Panc1 (cell line): Measurements from ENCODE around the gene TMOD3. TPM values are rescaled to one million over a fixed set of nuclear protein-coding genes. Genes with fewer than 3 reads are reported as not detected.

Source experiments
- ATAC-seq: fragments of 200-7000 bp; cut with Tn5 transposase; 2 replicates; pipeline ENCODE4 v1.9.1; 2020; ENCODE audit warnings: mild to moderate bottlenecking, moderate library complexity
- BruUV-seq: library from RNA; stranded (reverse); fragments of 400-500 nt; replicated peaks from 2 replicates; lab custom pipeline; 2021; lab: Mats Ljungman, UMichigan
- CTCF ChIA-PET: fragments of 300-600 bp; sonication (Branson Sonifier 250); formaldehyde crosslinking; loops from one replicate; lab custom pipeline; 2022; ENCODE audit warnings: antibody characterized with exemption; lab: Charles Lee
- POLR2A ChIA-PET: fragments of 300-600 bp; sonication (Branson Sonifier 250); formaldehyde crosslinking; loops from one replicate; lab custom pipeline; 2022; ENCODE audit warnings: antibody characterized with exemption; lab: Charles Lee
- DNase-seq: peaks from one replicate; pipeline ENCODE4 v3.0.0-alpha.2; 2010; ENCODE audit warnings: low read depth, low spot score
- H3K27ac ChIP-seq: 2 replicates; pipeline ENCODE4 v1.5.1; 2011; ENCODE audit warnings: mild to moderate bottlenecking, low read length, inconsistent platforms
- H3K27me3 ChIP-seq: fragments of 200-500 bp; sonication (Bioruptor generic); 2 replicates; pipeline ENCODE4 v1.6.0; 2014; ENCODE audit warnings: low read length, inconsistent platforms; ENCODE audit not compliant: control insufficient read depth, insufficient read depth
- H3K36me3 ChIP-seq: fragments of 200-500 bp; sonication (Bioruptor generic); 2 replicates; pipeline ENCODE4 v1.5.1; 2014; ENCODE audit warnings: inconsistent platforms, mild to moderate bottlenecking, low read length, moderate library complexity; ENCODE audit not compliant: control insufficient read depth, insufficient read depth
- H3K4me1 ChIP-seq: 2 replicates; pipeline ENCODE4 v1.5.1; 2011; ENCODE audit warnings: inconsistent platforms, mild to moderate bottlenecking, low read length, moderate library complexity; ENCODE audit not compliant: control insufficient read depth, insufficient read depth
- H3K4me3 ChIP-seq, 2 experiments: 2 replicates each; pipeline ENCODE4 v1.5.1; 2011 to 2012; ENCODE audit warnings: low read depth in 2 of 2, low read length in 2 of 2, mild to moderate bottlenecking in 2 of 2, inconsistent platforms in 1 of 2, moderate library complexity in 1 of 2
- H3K9me3 ChIP-seq: fragments of 200-500 bp; sonication (Bioruptor generic); 2 replicates; pipeline ENCODE4 v1.5.1; 2014; ENCODE audit warnings: low read depth, mild to moderate bottlenecking, inconsistent platforms, low read length, moderate library complexity; ENCODE audit not compliant: control insufficient read depth, insufficient read depth
- POLR2AphosphoS5 ChIP-seq: IDR thresholded peaks from 2 replicates; pipeline ENCODE4 v1.6.1; 2012; ENCODE audit warnings: mild to moderate bottlenecking, low read depth, low read length, moderate library complexity
- REST ChIP-seq, 2 experiments: IDR thresholded peaks; 2 replicates each; pipeline ENCODE4 v1.6.1; 2011 to 2012; ENCODE audit warnings: low read depth in 2 of 2, control low read depth in 1 of 2, low read length in 1 of 2, mild to moderate bottlenecking in 1 of 2, moderate library complexity in 1 of 2; ENCODE audit not compliant: insufficient read depth in 1 of 2
- SIN3A ChIP-seq: IDR thresholded peaks from 2 replicates; pipeline ENCODE4 v1.6.1; 2012; ENCODE audit warnings: low read depth, mild to moderate bottlenecking, low read length, moderate library complexity, borderline replicate concordance; ENCODE audit not compliant: insufficient read depth
- TCF7L2 ChIP-seq: IDR thresholded peaks from 2 replicates; pipeline ENCODE4 v1.6.1; 2011; ENCODE audit warnings: mild to moderate bottlenecking, low read depth, low read length, inconsistent platforms
- in situ Hi-C: cut with HindIII; loops from 2 replicates; pipeline ENCODE4 v1.10.0; 2016; ENCODE audit warnings: low sequenced_read_pairs, low pct_unique_long_range_greater_than_20kb
- intact Hi-C: fragments of 100-400 bp; cut with micrococcal nuclease; formaldehyde crosslinking; loops from one replicate; pipeline ENCODE4 v1.10.0; 2022; ENCODE audit not compliant: unreplicated experiment
- total RNA-seq: library from RNA; stranded (reverse); gene quantifications from one replicate; pipeline ENCODE4 v1.2.1, GENCODE V29; 2021; ENCODE audit not compliant: unreplicated experiment
- TF ChIP-seq, protein P1 (sequence below): fragments of 450-650 bp; IDR thresholded peaks from 2 replicates; pipeline ENCODE4 v1.5.1; 2017; ENCODE audit warnings: mild to moderate bottlenecking

The TMOD3 gene
- total RNA-seq, 1 experiment from 2014 or later, result 53.4 TPM

- Histone ChIP-seq H3K9me3 (no peaks in the 10 kb centered on the region), H3K27ac (no peak overlapping the region), H3K4me3 (no peak overlapping the region), H3K4me1 (no peaks in the 10 kb centered on the region), H3K27me3 (no peaks in the 10 kb centered on the region), H3K36me3 (peaks cover 11% of the 10 kb centered on the region)
- no TSS peak for BruUV-seq
- in situ Hi-C loops, result no loop called here
- DNase-seq (no peak), ATAC-seq (no peak)
- ChIA-PET CTCF (no interaction called here), POLR2A (interaction anchor here (0.7 kb wide), 1 partner anchor 13 kb away, joined by 3 read pairs; no protein-coding TSS in a partner anchor)
- intact Hi-C loops, result no loop called here
- TF ChIP-seq TCF7L2 (no peak), REST (IDR thresholded peaks at IDR 0.05; ENCODE audit: insufficient read depth in 1 of 2, low read depth in 2 of 2, low read length in 1 of 2) (no peak), SIN3A (no peak), POLR2AphosphoS5 (no peak)
Measured at GRCh38 chr15:51865317-51865716, 35.9 kb downstream of the TMOD3 start.

DNA sequence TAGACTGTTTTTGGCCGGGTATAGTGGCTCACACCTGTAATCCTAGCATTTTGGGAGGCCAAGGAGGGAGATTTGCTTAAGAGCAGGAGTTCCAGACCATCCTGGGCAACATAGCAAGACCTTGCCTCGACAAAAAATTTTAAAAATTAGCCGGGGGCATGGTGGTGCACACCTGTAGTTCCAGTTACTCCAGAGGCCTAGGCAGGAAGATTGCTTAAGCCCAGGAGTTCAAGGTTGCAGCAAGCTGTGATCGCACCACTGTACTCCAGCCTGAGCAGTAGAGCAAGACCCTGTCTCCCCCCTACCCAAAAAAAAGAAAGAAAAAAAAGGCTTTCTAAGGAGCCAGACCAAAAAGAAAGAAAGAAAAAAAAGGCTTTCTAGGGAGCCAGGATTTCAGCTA, 36.7 kb downstream of the TMOD3 start:
- Histone ChIP-seq H3K27me3 (no peaks in the 10 kb centered on the region), H3K4me1 (no peaks in the 10 kb centered on the region), H3K9me3 (no peaks in the 10 kb centered on the region), H3K27ac (no peak overlapping the region), H3K36me3 (peaks cover 11% of the 10 kb centered on the region), H3K4me3 (no peak overlapping the region)
- TF ChIP-seq SIN3A, result no peak
- TF ChIP-seq, protein P1, sequence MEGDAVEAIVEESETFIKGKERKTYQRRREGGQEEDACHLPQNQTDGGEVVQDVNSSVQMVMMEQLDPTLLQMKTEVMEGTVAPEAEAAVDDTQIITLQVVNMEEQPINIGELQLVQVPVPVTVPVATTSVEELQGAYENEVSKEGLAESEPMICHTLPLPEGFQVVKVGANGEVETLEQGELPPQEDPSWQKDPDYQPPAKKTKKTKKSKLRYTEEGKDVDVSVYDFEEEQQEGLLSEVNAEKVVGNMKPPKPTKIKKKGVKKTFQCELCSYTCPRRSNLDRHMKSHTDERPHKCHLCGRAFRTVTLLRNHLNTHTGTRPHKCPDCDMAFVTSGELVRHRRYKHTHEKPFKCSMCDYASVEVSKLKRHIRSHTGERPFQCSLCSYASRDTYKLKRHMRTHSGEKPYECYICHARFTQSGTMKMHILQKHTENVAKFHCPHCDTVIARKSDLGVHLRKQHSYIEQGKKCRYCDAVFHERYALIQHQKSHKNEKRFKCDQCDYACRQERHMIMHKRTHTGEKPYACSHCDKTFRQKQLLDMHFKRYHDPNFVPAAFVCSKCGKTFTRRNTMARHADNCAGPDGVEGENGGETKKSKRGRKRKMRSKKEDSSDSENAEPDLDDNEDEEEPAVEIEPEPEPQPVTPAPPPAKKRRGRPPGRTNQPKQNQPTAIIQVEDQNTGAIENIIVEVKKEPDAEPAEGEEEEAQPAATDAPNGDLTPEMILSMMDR, result no peak
- TF ChIP-seq TCF7L2, result no peak
- TF ChIP-seq POLR2AphosphoS5, result no peak
- no peak for TF ChIP-seq REST (IDR thresholded peaks at IDR 0.05; ENCODE audit: insufficient read depth in 1 of 2, low read depth in 2 of 2, low read length in 1 of 2)
- ChIA-PET CTCF (no interaction called here), POLR2A (interaction anchor here (0.6 to 0.7 kb wide), 2 partner anchors 9 to 52 kb away, joined by 4 to 5 read pairs; no protein-coding TSS in a partner anchor)
- in situ Hi-C loops, result no loop called here
- intact Hi-C loops, result no loop called here
- ATAC-seq (no peak), DNase-seq (no peak)
- BruUV-seq, result no TSS peak
